Renal cortex interstitium (tissue), 11 donors: Measurements from ENCODE around the gene MMP19. TPM values are rescaled to one million over a fixed set of nuclear protein-coding genes. Genes with fewer than 3 reads are reported as not detected.
"Not testable (repeated sequence)": the region's sequence is repeated elsewhere in the genome, so short reads cannot be mapped to it uniquely, and the experiment has no call there.

ENCODE experiments used
- DNase-seq, 11 donors: peaks; one replicate each; pipeline ENCODE4 v3.0.0-alpha.2; 2013; ENCODE audit warnings: low read depth in 9 of 11, low spot score in 4 of 11; ENCODE audit errors: extremely low read depth in 1 of 11
- polyA plus RNA-seq, 3 donors: library from polyadenylated mRNA; unstranded; fragments of 120-200 nt; gene quantifications; one replicate each; pipeline ENCODE4 v1.2.1, GENCODE V29; 2013; ENCODE audit not compliant: insufficient read length in 3 of 3

MMP19 gene
- polyA plus RNA-seq, 3 donors = 0.68 to 1.4 (median 0.72) TPM

DNA sequence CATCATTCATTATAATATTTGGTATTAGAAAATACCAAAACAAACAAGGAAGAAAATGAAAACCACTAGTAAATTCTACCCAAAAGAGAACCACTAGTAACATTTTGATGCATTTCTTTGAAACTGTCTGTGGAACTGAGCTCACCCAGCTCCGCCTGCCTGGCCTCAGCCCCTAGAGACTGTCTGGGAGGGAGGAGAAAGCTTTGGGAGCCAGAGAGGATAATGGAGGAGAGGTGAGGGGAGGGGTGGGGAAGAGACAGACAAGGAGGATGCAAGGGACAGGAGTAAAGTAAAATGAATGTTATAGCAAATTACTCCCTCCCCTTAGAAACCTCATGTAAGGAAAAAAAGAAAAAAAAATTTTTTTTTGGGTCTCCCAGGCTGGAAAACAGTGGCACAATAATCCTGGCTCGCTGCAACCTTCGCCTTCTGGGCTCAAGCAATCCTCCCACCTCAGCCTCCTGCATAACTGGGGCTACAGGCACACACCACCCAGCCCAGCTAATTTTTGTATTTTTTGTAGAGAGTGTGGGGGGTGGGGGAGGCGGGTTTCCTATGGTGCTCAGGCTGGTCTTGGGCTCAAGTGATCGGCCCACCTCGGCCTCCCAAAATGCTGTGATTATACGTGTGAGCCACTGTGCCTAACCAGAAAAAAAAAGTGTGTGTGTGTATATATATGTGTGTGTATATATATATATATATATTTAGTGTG, 3.2 kb upstream of the MMP19 start:
- no peak for DNase-seq

DNA sequence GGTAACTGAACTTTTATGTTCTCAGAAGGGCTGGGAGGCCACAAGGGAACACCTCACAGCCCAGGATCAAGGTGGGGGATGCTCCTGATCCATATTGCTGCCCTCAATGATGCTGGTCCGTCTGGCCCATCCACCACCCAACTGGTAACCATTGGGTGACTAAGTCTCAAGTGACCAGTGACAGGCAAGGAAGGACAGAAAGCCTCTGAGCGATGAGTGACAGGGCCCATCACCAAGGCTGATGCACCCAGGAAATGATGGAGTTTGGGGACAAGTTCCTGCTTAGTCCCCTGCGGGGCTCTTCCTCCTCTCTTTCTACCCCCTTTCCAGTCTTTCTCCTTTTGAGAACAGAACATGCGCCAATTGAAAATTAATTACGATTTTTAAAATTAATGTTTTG, 2.6 kb upstream of the MMP19 start:
- DNase-seq = no peak

DNA sequence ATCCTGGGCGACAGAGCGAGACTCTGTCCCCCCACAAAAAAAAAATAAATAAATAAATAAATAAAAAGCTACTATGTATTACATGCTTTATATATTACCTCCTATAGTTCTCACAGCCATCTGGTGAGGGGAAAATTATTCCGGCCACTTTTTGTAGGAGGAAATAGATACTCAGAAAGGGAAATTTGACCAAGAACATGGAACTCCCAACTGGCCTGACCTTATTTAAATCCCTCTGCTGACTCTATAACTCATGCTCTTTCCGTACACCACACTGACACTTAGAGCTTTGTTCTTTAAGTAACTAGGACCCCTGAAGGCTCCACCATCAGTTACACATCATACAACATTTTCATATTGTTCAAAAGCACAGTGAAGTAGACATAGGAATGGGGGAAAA, 2.2 kb upstream of the MMP19 start:
- no peak for DNase-seq

DNA sequence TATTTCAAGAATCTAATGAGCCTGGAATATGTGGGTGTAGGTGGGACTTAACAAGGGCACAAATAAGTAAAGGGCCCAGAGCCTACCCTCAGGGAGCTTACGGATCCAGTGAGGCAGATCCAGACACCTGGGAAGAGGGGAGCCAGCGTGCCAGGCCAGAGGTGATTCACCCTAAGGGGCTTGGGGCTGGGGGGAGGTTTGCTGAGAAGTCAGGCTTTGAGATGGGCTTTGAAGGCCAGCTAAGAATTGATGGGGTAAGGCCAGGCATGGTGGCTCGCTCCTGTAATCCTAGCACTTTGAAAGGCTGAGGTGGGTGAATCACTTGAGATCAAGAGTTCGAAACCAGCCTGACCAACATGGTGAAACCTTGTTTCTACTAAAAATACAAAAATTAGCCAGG, 695 bp upstream of the MMP19 start:
- DNase-seq = no peak

DNA sequence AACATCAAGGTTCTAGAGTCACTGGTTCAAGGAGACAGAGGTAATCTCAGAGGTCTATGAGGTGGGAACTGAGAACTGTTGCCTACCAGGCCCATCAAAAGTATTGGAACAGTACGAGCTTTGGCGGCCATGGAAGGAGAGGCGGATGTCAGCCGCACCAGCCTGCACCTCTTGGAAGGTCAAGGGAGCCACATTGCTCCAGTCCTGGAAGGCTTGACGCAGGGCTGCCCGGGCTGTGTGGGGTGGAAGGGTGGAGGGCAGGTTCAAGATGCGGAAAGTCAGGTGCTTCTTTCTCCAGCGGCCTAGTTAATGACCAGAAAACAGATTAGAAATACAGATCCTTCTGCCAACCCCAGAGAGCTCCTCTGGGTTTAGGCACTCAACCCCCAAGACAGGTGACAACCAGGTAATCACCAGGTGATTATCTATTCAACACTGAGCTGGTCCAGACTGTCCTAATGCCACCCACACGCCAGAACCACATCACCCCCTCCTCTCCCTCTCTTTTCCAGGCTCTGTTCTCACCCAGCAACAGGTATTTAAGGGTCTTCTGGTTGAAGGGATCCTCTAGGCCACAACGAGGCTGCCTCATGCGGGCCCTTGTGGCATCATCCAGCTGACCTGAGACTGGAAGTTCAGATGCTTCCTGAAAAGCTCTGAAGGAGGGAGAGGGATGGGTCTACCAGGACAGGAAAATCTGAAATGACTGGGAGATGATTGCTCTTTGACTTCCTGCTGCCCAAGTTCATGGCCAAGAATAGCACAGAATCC, 2.0 kb downstream of the MMP19 start:
- DNase-seq = no peak

DNA sequence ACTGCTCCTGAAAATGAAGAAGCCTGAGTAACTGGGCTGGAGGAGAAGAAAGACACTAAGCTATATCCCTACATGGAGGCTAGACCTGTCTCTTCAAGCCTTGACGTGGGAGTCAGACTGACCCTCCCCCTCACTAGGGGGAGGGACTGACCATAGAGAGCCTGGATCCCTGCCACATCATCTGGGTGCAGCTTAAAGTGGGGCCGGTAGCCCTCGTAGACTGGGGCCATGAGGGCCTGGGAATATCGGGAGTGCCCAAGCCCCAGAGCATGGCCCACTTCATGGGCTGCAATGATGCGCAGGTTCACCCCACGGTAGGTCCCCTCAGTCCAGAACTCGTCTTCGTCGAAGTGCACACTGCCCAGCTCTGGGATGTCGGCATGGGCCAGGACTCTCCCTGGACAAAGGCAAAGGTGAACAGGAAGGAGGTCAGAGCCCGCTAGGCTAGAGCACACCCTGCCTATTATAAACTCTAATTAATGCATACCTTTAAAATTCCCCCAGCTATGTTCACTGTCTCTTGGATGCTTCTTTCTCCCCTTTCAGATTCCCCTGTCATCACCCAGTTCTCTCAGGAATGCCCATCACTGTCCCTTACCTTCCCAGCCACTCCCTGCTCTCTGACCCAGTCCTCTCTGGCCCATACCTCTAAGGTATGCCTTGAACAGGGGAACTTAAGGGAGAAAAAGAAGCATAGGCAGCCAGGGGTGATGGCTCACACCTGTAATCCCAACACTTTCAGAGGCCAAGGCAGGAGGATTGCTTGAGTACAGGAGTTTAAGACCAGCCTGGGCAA, 3.2 kb downstream of the MMP19 start:
- no peak for DNase-seq

DNA sequence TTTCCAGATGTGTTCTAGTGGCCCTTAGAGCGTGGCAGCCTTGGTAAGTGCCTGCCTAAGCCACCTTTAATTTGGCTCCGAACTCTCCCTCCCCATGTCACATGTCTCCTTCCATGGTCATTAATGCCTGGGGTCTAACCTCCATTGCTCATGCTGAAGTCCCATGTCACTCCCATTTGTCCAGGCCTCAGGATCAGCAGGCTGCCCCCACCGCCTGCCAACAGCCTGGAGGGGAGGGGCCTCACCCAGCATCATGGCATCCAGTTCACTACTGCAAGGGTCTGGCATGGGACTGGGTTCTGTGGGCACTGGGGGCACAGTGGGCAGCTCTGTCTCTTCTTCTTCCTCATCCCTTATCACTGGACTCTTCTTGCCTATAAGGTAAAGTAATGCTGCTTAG, 4.4 kb downstream of the MMP19 start:
- DNase-seq = no peak

DNA sequence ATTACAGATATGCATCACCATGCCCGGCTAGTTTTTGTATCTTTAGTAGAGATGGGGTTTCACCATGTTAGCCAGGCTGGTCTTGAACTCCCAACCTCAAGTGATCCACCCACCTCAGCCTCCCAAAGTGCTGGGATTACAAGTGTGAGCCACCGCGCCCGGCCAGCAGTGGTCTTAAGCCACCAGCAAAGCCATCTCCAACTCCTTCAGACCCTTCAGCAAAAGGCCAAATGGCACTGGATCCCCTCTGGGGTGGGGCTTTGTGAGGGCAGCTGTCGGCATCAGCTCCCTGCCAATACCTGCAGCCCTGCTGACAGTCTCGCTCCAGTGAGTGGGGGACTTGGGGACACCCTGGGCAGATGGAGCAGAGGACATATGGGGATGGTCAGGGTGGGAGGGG, 8.3 kb downstream of the MMP19 start:
- DNase-seq = not testable (repeated sequence)

DNA sequence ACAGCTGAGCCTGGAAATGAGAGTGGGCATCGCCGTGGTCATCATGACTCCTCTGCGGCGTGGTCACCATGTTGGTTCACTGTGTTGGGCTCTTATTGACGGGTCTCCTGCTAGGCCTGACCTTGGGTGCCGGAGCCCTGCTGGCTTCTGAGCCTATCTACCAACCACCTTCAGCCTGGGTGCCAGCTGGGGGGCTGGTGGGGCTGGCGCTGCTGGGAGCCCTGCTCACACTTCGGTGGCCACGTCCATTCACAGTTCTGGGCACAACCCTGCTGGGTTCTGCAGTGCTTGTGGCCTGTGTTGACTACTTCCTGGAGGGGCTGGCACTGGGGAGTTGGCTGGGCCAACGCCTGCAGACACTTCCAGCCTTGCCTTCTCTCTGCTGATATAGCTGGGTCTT, 9.7 kb downstream of the MMP19 start:
- no peak for DNase-seq

DNA sequence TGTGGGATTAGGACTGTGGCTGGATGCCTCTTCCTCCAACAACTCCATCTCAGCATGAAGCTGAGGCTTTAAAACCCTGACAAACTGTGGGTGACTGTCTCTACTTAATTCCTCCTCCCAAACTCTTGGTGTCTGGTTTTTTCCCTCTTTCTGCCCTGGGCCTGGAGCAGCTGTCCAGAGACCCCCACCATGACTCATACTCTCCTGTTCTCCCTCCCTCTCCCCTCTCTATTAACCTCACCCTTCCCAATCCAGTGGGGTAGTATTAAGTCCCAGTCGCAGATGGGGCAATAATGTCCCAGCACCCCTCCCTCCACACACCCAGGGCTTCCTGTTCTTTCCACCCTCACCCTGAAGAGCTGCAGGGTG, 11.3 kb downstream of the MMP19 start:
- DNase-seq = no peak

DNA sequence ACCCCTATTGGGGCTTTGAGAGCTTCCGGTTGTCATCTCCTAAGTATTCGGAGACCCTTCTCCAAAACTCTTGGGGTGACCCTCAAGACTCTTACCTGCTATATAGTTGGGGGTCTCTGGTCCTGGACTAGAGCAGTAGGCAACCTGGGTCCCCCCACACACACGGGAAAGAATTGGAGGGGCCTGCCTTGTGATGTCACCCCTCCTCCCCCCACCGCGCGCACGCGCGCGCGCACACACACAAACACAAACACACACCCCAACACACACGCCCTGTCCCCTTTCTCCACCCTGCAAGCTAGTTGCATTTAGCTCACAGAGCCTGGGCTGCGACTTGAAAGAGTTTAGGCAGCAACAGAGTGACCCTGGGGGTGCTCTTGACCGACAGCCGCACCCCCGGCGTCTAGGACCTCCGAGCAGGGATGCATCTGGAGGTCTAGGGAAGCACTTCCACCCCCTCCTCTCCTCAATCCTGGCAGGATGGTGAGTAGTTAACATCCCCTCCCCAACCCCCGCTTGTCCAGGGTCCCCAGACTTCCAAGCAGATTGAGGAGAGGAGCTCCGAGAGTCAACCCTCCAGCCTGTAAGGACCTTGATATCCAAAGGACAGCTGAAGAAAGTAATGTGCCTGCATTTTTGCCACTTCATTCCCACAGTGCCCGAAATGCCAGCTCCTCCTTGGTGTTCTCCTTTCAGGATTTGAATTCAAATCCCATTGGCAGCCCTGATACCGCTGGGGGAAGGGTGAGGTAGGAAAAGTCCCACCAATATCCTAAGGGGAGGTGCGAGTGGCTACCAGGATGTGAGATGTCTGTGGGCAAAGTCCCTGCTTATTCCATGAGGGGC, 11.9 kb downstream of the MMP19 start:
- peak in 10 of 11 donors; percentile 80 to 90 (median 83) for DNase-seq

DNA sequence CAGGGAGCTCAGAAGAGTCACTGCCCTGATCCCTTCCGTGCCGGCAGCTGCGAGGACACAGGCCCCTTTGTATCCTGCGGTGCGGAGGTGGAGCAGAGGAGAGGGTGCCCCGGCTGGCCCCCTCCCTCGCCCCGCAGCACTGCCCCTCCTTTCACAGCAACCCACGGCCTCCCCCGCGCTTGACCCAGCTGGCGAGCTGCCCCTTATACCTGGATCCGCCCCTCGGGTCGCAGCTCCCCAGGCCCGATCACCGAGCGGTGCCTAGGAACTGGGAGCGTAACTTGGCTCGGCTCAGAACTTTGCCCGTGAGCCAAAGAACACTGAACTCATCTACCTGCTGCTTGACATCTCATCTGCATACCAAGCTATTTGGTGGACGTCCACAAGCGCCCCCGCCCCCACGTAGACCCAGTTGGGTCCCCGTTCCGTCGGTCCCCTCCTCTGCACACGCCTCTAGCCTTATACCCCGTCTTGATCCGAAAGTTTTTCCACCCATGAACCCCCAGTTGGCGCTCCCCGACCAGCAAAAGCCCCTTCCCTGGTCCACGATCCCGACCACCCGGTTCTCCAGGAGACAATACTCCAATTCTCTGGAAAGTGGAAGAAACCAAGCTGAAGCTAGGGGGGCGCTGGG, 12.7 kb downstream of the MMP19 start:
- peak in 6 of 11 donors; percentile 16 to 77 (median 32) for DNase-seq

DNA sequence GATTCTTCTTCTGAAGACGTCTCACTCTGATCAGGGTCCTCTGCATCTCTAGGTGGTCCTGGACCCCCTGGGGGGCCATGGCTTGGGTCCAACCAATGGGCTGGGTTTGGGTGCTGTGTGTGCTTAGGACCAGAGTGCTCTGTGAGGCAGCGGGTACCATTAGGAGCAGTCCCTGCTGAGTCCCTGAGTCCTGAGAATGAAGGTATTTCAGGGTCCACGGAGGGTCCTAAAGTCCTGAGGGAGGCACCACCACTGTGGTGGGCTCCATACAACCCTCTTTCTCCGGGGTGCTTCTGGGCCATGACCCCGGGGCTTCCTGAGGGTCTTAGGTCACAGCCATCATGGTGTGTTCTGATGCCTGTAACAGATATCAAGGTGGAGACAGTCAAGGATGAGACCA, 14.4 kb downstream of the MMP19 start:
- no peak for DNase-seq

DNA sequence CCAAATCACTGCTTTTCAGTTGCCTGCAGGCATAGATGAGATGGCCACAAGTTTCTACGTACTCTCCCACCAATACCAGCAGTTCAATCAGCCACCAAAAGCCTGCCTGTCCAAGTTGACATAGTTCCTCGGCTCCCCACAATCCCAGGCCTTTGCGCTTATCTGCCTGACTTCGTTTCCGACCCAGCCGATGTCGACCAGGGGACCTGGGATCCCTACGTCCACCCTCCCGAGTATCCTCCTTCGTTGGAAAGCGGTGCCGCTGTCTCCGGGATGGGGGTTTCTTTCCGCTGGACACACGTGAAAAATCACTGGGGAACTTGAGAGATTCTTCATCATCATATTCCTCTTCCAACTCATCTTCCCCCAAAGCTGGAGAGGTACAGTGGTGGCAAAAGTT, 14.9 kb downstream of the MMP19 start:
- DNase-seq = no peak

DNA sequence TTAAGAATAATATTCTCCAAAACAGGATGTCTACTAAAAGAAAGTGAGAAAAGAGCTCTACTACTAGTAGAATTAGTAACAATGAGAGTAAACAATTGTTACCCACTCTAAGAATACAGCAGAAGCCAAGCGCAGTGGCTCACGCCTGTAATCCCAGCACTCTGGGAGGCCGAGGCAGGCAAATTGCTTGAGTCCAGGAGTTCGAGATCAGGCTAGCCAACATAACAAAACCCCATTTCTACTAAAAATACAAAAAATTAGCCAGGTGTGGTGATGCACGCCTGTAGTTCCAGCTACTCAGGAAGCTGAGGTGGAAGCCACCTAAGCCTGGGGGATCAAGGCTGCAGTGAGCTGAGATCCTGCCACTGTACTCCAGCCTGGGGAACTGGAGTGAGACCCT, 18.0 kb downstream of the MMP19 start:
- no peak for DNase-seq

DNA sequence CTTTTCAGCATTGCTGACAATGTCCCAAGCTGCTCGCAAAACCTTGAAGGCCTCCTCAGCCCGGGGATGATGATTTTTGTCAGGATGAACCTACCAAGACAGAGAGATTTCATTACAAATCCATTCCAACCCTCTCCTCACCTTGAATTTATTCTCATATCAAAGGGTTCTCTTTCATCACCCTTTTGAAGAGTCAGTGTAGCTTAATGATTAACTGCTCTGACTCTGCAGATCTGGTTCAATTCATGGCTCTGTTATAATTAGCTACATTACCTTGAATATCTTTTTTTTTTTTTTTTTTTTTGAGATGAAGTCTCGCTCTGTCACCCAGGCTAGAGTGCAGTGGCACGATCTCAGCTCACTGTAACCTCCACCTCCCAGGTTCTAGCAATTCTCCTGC, 19.3 kb downstream of the MMP19 start:
- DNase-seq = no peak

DNA sequence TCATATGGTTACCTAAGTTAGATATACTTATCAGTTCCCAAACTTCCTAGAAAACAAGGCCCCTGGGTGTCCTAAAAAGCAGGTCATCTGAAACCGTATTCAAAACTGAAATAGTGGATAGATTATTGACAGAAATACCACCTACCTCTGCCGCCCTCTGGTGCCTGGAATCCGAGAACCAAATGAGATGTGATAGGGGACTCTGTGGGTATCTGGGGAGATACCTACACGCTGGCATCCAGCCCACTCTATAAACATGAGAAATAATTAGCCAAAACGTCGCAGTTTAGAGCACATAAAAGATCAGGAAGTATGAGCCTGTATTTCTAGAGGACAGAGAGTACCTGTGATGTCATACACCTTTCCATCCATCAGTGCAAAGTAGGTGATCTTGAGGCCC, 20.5 kb downstream of the MMP19 start:
- no peak for DNase-seq

DNA sequence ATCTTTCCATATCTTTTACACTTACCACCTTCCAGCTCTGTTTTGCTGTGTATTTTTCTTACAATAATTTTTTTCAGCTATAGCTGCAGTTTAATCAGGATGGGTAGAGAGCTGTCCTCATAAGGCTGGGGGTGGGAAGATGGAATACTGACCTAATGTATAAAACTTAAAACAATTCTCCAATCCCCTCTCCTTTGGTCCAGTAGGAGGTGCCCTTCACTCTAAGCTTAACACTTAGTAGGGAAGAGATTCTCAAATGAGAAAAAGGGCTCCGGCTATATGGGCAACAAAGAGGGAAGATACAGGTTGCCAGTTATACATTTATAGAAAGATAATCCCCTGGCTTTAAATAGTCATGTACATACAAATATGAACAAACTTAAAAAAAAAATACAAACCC, 22.1 kb downstream of the MMP19 start:
- DNase-seq = no peak

DNA sequence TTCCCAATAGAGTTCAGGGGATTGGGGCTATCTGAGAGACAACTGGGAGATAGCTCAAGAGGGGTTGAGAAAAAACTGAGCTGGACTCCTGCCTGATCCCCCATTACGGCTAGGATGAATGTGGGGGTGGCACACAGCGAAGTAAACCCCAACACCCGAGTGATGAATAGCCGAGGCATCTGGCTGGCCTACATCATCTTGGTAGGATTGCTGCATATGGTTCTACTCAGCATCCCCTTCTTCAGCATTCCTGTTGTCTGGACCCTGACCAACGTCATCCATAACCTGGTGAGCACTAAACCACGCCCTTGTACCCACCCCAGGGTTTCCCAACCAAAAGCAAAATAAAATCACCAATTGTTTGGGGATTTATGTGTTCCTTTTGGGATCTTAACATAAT, 23.9 kb downstream of the MMP19 start:
- DNase-seq = no peak
